Activated T-cell treated with anti-CD3 and anti-CD28 coated beads, Interleukin-2, amount 50 U/mL, for 4 hours (primary cell): ENCODE results near the gene PNLDC1. TPM values are rescaled to one million over a fixed set of nuclear protein-coding genes. Genes with fewer than 3 reads are reported as not detected.
A peak's percentile ranks its signal among the peaks of the same experiment; 100 is the strongest.
"Not testable (repeated sequence)": the region's sequence is repeated elsewhere in the genome, so short reads cannot be mapped to it uniquely, and the experiment has no call there.

ENCODE experiments used
- ATAC-seq, 2 donors: fragments of 200-7000 bp; cut with Tn5 transposase; one replicate each; pipeline ENCODE4 v1.10.0; 2021
- DNase-seq: peaks from one replicate; pipeline ENCODE4 v3.0.0-alpha.2; 2020
- H3K27me3 Mint-ChIP-seq: one replicate; pipeline ENCODE4 v1.8.0; 2021; ENCODE audit warnings: low read depth, mixed read lengths
- H3K36me3 Mint-ChIP-seq: one replicate; pipeline ENCODE4 v1.8.0; 2022; ENCODE audit warnings: mixed read lengths; ENCODE audit not compliant: insufficient read depth
- H3K4me1 Mint-ChIP-seq: one replicate; pipeline ENCODE4 v1.8.0; 2021; ENCODE audit warnings: low read depth, mixed read lengths
- H3K4me3 Mint-ChIP-seq: one replicate; pipeline ENCODE4 v1.8.0; 2021; ENCODE audit warnings: mild to moderate bottlenecking, moderate library complexity, mixed read lengths
- H3K9me3 Mint-ChIP-seq: one replicate; pipeline ENCODE4 v1.8.0; 2021; ENCODE audit warnings: mixed read lengths
- total RNA-seq, 3 donors: library from RNA; stranded (reverse); gene quantifications; one replicate each; pipeline ENCODE4 v1.2.1, GENCODE V29; 2021

Gene PNLDC1
- total RNA-seq, 3 donors from 2014 or later: 0.14 to 2.0 (median 0.30) TPM

DNA sequence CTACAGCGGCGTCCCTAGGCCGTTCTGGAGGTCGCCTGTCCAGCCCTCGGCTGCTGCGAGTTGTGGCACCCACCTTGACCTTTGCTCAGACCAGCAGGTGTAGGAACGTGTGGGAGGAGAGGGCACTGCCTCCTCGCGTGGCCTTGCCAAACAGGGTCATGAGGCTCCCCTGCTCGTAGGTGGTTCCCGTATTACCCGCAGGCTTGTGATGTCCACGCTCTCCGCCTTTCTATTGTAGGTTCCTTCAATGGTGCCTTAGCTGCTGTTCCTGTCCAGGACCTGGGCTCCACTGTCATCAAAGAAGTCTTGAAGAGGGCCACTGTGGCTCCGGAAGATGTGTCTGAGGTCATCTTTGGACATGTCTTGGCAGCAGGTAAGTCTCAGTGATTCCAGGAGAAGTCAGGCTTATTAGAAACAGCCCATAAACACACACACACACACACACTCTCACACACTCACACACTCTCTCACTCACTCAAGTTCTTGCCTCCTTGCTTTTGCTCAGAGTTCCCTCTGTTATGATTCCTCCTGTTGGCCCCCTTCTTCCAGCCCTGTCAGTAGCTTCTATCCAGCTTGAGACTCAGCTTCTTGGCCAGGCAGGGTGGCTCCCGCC, 37.3 kb upstream of the PNLDC1 start:
- no peak for ATAC-seq
- H3K4me1 Mint-ChIP-seq: peaks cover 27% of the 10 kb centered on the region

DNA sequence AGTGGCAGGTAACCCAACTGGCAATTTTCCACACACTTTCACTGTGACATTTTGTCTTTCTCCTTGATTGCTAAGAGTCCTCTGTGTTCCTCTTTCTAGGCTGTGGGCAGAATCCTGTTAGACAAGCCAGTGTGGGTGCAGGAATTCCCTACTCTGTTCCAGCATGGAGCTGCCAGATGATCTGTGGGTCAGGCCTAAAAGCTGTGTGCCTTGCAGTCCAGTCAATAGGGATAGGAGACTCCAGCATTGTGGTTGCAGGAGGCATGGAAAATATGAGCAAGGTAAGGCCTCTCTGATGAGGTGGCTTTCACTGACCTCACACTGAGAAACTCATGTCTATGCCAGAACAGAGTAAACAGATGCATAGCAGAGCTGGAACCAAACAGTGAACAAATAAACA, 33.2 kb upstream of the PNLDC1 start:
- Mint-ChIP-seq H3K36me3 (peaks cover 37% of the 10 kb centered on the region), H3K4me3 (no peak overlapping the region), H3K9me3 (no peaks in the 10 kb centered on the region), H3K27me3 (no peaks in the 10 kb centered on the region), H3K4me1 (peaks cover 10% of the 10 kb centered on the region)
- DNase-seq (no peak), ATAC-seq (no peak)

More for the DNA sequence above, 37.3 kb upstream of the PNLDC1 start:
- H3K4me3 Mint-ChIP-seq: peak overlapping the region; percentile 92
- no peaks in the 10 kb centered on the region for H3K27me3 Mint-ChIP-seq
- DNase-seq: no peak
- no peaks in the 10 kb centered on the region for H3K9me3 Mint-ChIP-seq
- peaks cover 20% of the 10 kb centered on the region for H3K36me3 Mint-ChIP-seq

DNA sequence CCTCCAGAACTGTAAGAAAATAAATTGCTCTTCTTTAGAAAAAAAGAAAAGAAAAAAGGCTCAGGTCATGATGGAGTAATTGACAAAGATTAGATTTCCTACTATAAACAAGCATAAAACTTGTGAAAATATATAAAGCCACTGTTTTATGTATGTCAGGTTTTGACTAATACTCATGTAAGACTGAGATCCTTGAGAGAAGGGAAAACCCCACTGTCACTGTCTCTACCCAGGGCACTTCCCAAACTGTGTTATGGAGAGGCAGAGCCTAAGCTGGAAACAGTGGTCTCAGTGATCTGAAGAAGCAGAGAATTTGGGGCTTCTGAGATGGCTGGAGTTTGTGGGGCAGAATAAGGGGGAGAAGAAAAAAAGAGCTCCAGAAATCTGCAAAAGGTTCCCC, 30.6 kb upstream of the PNLDC1 start:
- DNase-seq (no peak), ATAC-seq (no peak)
- H3K4me3 Mint-ChIP-seq: no peak overlapping the region
- no peaks in the 10 kb centered on the region for H3K27me3 Mint-ChIP-seq
- H3K4me1 Mint-ChIP-seq: no peaks in the 10 kb centered on the region
- peaks cover 37% of the 10 kb centered on the region for H3K36me3 Mint-ChIP-seq
- no peaks in the 10 kb centered on the region for H3K9me3 Mint-ChIP-seq

DNA sequence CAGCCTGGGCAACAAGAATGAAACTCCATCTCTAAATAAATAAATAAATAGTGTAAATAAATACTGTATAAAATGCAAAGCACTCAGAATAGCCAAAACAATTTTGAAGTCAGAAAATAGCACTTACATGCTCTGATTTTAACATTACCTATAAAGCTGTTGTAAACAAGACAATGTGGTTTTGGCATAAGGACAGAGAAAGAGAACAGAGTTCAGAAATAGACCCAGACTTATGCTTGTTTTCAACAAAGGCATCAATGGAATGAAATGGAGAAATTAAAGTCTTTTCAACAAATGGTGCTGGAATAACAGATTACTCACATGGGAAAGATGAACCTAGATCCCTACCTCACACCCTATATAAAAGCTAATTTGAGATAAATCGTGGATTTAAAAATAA, 27.9 kb upstream of the PNLDC1 start:
- DNase-seq (no peak), ATAC-seq (no peak)
- Mint-ChIP-seq H3K27me3 (no peaks in the 10 kb centered on the region), H3K4me3 (no peak overlapping the region), H3K4me1 (no peaks in the 10 kb centered on the region), H3K36me3 (peaks cover 40% of the 10 kb centered on the region), H3K9me3 (no peaks in the 10 kb centered on the region)

DNA sequence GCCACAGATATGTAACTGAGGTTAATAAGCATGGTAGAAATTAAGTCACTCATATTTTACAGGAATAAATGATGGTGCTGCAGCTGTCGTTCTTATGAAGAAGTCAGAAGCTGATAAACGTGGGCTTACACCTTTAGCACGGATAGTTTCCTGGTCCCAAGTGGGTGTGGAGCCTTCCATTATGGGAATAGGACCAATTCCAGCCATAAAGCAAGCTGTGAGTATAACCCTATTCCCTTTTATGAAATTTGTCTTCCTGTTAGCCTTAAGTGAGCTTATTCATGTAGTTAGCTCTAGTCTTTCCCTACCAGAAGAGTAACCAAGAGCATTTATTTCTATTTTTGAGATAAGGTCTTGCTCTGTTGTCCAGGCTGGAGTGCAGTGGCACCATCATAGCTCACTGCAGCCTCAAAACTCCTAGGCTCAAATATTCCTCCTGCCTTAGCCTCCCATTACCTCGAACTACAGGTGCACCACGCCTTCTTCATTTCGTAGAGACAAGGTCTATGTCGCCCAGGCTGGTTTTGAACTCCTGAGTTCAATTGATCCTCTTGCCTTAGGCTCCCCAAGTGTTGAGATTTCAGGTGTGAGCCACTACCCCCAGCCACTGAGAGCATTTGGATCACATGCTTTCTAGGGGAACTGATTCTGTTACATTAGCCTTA, 22.7 kb upstream of the PNLDC1 start:
- Mint-ChIP-seq H3K27me3 (no peaks in the 10 kb centered on the region), H3K4me3 (no peak overlapping the region), H3K9me3 (no peaks in the 10 kb centered on the region), H3K36me3 (peaks cover 45% of the 10 kb centered on the region), H3K4me1 (peaks cover 7% of the 10 kb centered on the region)
- no peak for DNase-seq
- no peak for ATAC-seq

DNA sequence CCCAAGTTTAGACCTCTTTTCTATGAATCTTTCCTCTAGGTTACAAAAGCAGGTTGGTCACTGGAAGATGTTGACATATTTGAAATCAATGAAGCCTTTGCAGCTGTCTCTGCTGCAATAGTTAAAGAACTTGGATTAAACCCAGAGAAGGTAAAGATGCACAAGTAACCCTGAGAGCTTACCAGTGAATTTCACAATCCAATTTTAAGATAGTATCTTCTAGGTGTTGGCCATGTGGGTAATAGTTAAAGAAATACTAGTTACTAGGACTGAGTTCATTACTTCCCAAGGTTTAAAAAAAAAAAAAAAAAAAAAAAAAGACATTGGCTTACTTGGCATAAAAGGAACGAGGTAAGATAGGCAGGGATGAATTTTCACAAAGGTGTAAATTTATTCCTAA, 21.9 kb upstream of the PNLDC1 start:
- H3K4me3 Mint-ChIP-seq: no peak overlapping the region
- DNase-seq (no peak), ATAC-seq (no peak)
- no peaks in the 10 kb centered on the region for H3K9me3 Mint-ChIP-seq
- H3K4me1 Mint-ChIP-seq: peaks cover 14% of the 10 kb centered on the region
- peaks cover 52% of the 10 kb centered on the region for H3K36me3 Mint-ChIP-seq
- no peaks in the 10 kb centered on the region for H3K27me3 Mint-ChIP-seq

DNA sequence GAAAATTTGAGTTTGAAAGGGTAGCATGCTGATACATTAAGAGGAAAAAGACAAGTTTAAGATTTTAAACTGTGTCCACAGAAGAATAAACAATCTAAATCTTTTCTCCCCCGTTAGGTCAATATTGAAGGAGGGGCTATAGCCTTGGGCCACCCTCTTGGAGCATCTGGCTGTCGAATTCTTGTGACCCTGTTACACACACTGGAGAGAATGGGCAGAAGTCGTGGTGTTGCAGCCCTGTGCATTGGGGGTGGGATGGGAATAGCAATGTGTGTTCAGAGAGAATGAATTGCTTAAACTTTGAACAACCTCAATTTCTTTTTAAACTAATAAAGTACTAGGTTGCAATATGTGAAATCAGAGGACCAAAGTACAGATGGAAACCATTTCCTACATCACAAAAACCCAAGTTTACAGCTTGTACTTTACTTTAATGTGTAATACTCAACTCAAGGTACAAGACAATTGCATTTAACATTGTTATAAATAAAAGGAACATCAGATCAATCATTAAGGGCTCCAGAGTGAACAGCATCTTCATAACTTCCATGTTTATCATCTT, 21.5 kb upstream of the PNLDC1 start:
- ATAC-seq (no peak), DNase-seq (no peak)
- H3K27me3 Mint-ChIP-seq: no peaks in the 10 kb centered on the region
- H3K4me1 Mint-ChIP-seq: peaks cover 14% of the 10 kb centered on the region
- H3K9me3 Mint-ChIP-seq: no peaks in the 10 kb centered on the region
- no peak overlapping the region for H3K4me3 Mint-ChIP-seq
- H3K36me3 Mint-ChIP-seq: peaks cover 54% of the 10 kb centered on the region

DNA sequence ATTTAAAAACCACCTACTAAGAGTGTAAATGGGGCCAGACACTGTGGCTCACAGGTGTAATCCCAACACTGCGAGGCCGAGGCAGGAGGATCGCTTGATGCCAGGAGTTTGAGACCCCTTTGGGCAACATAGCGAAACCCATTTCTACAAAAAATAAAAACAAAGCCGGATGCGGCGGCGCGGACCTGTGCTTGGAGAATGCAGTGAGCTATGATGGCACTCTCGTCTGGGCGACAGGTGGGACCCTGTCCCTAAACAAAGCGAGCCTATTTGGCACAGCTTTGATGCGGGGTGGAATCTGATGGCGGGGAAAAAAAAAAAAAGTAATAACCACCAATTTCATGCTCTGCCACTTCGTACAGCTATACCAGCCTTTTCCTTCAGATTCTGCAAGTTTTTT, 11.8 kb upstream of the PNLDC1 start:
- Mint-ChIP-seq H3K27me3 (no peaks in the 10 kb centered on the region), H3K9me3 (no peaks in the 10 kb centered on the region), H3K4me3 (peak overlapping the region; percentile 99), H3K36me3 (peaks cover 53% of the 10 kb centered on the region), H3K4me1 (peaks cover 55% of the 10 kb centered on the region)
- ATAC-seq: no peak
- no peak for DNase-seq

DNA sequence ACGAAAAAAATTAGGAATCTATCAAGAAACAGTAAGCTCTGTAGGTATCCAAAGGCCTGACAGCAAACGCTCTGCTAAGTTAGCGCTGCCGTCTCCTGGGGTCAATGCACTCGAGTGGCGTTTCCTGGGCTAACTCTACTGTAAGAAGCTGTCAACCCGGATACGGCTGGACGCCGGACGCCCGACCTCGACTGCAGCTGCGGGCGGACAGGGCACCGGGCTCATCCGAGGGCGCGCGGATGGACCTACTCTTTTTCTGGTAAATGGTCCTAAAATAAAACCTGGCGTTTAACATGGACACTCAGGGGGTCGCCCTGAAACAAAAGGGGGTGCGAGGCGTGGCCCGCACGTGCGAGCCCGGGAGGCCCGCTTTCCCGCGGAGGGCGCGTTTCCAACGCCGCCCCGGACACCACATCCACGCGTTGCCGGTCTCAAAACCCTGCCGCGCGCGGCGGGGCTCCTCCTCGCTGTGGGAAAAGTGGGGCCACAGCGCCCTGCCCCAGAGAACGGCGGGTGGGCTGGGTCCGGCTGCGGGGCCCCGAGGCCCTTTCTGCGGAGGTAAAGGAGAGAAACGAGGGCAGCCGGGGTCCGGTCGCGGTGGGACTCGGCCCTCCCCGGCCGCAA, 11.2 kb upstream of the PNLDC1 start:
- Mint-ChIP-seq H3K4me1 (peaks cover 59% of the 10 kb centered on the region), H3K27me3 (no peaks in the 10 kb centered on the region), H3K4me3 (peak overlapping the region; percentile 99), H3K36me3 (peaks cover 50% of the 10 kb centered on the region), H3K9me3 (no peaks in the 10 kb centered on the region)
- ATAC-seq (no peak), DNase-seq (peak; percentile 8)

DNA sequence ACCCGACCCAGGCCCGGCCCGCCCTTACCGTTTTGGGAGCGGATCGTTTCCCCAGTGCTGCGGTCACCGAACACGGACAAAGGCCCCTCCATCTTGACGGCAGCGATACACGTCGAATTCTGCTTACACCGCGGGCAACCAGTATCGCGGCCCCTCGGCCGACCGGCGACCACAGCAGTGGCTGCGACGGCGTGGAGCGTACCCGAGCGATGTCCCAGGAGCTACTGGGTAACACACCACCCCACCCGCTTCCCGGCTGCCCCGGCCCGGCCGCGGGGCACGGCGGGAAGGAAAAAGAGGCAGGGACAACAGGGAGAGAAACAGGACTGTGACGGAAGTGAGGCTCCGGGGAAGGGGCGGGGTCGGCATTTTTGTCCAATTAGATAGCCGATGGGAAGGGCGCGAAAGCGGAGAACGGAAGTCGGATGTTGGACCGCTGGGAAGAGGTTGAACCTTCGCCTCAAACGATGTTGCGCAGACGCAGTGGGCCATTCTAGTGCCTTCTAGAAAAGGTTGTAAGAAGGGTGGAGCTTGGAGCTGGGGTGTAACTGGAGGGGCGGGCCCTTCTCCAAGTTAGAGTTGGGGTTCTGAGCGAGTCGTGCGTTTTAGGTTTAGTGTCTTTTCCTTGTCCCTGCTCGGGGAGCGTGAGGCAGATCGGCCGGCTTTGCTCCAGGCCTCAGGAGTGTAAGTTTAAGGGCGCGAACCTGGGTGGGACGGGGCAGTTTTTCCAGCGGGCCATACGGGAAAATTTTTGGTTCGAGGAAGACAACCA, 10.5 kb upstream of the PNLDC1 start, which contains the start of gene TCP1:
Gene TCP1, minus strand, starts transcription at position 226 of the 772 bp plus-strand sequence. Its CDS starts 134 bp downstream, at position 92.
- H3K4me3 Mint-ChIP-seq: peak within 1 kb of the TSS; percentile 99
- peaks cover 53% of the 10 kb centered on the region for H3K36me3 Mint-ChIP-seq
- DNase-seq: peak; percentile 98
- H3K4me1 Mint-ChIP-seq: peaks cover 62% of the 10 kb centered on the region
- peak; percentile 81 to 84 for ATAC-seq
- no peaks in the 10 kb centered on the region for H3K9me3 Mint-ChIP-seq
- no peaks in the 10 kb centered on the region for H3K27me3 Mint-ChIP-seq

DNA sequence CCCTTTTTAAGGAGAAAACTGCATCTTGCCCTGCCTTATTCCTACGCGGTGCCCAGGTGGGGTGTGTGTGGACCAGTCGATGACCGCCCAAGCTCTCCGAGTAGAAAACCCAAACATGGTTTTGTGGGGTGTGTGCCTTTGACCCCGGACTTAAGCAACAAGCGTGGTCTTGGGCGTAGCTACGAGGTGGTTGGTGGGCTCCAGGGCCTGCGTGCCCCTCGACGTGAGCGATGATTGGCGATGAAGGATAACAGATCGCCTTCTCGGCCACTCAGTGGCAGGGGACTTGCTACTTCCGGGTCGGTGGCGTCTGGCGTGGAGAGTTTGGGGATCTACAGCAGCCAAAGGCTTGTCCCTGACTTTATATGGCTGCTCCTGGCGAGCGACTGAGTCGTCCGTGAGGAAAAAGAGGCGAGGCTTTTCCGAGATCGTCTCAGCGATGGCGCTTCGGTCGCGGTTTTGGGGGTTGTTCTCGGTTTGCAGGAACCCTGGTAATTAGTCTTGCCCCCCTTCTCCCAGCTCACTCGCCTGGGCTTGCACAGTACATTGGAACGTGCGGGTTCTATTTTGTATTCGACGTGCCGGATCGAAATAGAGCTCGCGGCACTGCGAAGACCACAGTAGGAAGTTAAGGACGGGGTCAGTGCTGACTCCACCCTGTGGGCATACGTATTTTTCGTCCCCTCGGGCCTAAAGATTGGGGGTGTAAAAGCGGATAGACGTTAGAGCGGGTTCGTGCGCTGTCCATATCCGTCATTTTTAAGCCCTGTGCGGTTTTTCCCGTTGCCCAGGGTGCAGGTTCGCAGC, 9.7 kb upstream of the PNLDC1 start, which contains the start of gene MRPL18:
Gene MRPL18, plus strand, starts transcription at position 319 of the 807 bp plus-strand sequence. Its CDS starts 121 bp downstream, at position 440.
- peaks cover 58% of the 10 kb centered on the region for H3K4me1 Mint-ChIP-seq
- DNase-seq (peak; percentile 79), ATAC-seq (peak; percentile 86 to 87)
- no peaks in the 10 kb centered on the region for H3K9me3 Mint-ChIP-seq
- peaks cover 47% of the 10 kb centered on the region for H3K36me3 Mint-ChIP-seq
- peak within 1 kb of the TSS; percentile 99 for H3K4me3 Mint-ChIP-seq
- no peaks in the 10 kb centered on the region for H3K27me3 Mint-ChIP-seq

DNA sequence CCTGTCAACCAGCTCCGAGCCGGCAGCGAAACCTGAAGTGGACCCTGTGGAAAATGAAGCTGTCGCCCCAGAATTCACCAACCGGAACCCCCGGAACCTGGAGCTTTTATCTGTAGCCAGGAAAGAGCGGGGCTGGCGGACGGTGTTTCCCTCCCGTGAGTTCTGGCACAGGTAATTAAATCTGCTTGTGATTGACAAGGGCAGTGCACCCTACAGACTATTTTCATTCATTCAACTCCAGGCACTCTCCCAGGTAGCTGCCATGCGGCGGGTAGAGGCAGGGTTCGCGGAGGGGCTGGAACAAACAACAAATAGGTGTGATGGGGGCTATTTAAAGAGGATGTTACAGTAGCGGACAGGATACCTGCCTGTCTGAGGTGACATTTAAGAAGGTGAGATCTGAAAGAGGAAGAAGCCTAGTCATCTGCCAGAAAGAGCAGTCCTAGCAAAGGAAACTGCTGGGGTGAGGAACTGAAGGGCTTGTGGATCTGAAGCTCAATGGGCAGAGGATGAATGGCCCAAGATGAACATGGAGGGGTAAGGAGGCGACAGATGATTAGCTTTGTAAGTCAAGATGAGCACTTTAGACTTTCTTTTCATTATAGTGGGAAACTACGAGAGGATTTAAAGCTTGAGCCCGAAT, 9.0 kb upstream of the PNLDC1 start:
- Mint-ChIP-seq H3K27me3 (no peaks in the 10 kb centered on the region), H3K4me3 (peak overlapping the region; percentile 99), H3K9me3 (no peaks in the 10 kb centered on the region), H3K4me1 (peaks cover 54% of the 10 kb centered on the region), H3K36me3 (peaks cover 42% of the 10 kb centered on the region)
- ATAC-seq (no peak), DNase-seq (no peak)

DNA sequence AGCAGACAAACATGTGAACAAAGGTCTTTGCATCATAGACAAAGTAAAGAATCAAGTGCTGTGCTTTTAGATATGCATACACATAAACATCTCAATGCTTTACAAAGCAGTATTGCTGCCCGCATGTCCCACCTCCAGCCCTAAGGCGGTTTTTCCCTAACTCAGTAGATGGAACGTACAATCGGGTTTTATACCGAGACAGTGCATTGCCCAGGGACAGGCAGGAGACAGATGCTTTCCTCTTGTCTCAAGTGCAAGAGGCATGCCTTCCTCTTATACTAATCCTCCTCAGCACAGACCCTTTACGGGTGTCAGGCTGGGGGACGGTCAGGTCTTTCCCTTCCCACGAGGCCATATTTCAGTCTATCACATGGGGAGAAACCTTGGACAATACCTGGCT, 5.1 kb upstream of the PNLDC1 start:
- H3K4me3 Mint-ChIP-seq, ATAC-seq, DNase-seq, H3K9me3 Mint-ChIP-seq, H3K27me3 Mint-ChIP-seq: not testable (repeated sequence)
- Mint-ChIP-seq H3K4me1 (peaks cover 43% of the 10 kb centered on the region), H3K36me3 (peaks cover 39% of the 10 kb centered on the region)
